IPS-11a (cell line): ENCODE data around the gene BICC1.

Experiments
- H3K4me3 ChIP-seq: one replicate; pipeline ENCODE4 v1.5.1; 2013; ENCODE audit warnings: low read depth, low read length, control low read depth

BICC1 gene

DNA sequence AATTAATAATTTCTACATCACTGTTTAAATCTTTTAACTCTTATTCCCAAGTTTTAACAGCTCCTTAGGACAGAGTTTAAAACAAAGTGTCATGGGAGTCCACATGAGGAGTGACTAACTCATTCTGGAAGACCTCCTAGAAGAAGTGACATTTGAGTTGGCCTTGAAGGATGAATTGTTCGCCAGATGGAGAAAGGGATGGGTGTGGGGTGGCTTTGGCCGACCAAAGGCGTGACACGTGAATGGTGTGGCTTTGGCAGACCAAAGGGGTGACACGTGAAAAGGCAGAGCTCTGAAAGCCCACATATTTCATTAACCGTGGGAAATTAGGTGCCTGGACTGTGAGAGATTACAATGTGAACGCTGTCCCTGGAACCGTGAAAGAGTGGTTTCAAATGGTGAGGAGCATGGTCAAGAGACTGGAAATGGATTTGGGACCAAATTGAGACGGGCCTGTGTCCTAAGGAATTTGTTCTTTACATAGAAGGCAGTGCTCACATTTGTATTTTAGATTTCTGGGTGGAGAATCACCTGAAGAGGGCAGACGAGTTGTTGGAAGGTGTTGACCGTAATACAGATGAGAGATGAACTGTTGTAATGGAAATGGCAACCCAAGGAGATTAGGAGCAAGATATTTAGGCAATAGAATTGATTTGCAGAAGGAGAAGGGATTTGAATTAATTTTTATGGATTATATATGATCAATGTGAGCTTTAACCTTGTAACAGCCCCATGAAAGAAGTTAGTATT is 228.1 kb downstream of the BICC1 start:
- H3K4me3 ChIP-seq = no peak overlapping the region

DNA sequence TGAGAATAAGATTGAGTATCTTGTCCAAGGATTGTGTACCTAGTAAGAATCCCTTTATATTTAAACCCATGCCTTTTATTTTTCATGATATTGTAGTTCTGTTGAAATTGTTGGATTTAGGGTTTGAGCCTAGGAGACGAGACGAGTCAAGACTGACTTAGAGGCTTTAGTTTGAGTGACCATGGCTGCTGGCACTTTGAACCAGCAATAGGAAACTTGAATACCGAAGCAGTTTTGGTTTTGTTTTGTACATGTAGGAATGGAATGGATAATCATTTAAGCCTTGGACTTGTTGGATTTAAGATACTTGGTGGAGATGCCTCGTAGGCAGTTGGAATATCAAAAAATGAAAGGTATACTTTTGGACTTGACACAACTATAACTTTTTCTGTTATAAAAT is 229.0 kb downstream of the BICC1 start:
- H3K4me3 ChIP-seq = no peak overlapping the region

- no peak overlapping the region for H3K4me3 ChIP-seq
Observed at GRCh38 chr10:58742141-58742540, 229.5 kb downstream of the BICC1 start.

DNA sequence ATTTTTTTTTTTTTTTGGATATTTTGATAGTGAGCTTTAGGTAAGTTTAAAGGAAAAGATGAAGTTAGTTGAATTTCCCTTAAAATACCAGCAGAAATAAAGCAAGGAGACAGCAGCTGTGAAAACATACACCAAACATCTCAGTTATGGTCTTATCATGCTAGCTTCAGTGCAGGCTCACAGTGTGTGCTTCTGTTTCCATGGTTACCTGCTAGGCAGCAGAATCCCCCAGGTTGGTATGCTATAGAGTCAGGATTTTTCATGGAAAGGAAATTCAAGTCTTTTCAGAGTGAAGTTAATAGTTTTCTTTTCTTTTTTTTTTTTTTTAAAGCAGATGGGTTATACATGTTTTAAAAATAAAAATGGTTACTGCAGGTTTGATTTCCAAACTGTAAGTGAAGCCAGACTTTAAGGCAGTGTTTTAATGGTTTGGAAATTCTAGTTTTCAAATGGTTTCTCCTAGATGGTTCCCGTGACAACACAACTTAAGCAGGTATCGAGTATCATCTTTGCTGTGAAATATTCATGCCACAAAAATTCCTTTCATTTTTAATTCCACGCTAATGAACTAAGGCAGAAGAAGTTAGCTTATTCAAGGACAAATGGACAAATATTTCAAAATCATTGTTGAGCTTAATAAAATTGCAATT is 230.9 kb downstream of the BICC1 start:
- no peak overlapping the region for H3K4me3 ChIP-seq

GRCh38 chr10:58746474-58747185 is 234.0 kb downstream of the BICC1 start:
- no peak overlapping the region for H3K4me3 ChIP-seq

- H3K4me3 ChIP-seq = no peak overlapping the region
Observed at GRCh38 chr10:58747687-58748086, 235.0 kb downstream of the BICC1 start.

GRCh38 chr10:58752665-58753064 is 240.0 kb downstream of the BICC1 start:
- H3K4me3 ChIP-seq = no peak overlapping the region

GRCh38 chr10:58753425-58753824 is 240.8 kb downstream of the BICC1 start:
- H3K4me3 ChIP-seq = no peak overlapping the region

DNA sequence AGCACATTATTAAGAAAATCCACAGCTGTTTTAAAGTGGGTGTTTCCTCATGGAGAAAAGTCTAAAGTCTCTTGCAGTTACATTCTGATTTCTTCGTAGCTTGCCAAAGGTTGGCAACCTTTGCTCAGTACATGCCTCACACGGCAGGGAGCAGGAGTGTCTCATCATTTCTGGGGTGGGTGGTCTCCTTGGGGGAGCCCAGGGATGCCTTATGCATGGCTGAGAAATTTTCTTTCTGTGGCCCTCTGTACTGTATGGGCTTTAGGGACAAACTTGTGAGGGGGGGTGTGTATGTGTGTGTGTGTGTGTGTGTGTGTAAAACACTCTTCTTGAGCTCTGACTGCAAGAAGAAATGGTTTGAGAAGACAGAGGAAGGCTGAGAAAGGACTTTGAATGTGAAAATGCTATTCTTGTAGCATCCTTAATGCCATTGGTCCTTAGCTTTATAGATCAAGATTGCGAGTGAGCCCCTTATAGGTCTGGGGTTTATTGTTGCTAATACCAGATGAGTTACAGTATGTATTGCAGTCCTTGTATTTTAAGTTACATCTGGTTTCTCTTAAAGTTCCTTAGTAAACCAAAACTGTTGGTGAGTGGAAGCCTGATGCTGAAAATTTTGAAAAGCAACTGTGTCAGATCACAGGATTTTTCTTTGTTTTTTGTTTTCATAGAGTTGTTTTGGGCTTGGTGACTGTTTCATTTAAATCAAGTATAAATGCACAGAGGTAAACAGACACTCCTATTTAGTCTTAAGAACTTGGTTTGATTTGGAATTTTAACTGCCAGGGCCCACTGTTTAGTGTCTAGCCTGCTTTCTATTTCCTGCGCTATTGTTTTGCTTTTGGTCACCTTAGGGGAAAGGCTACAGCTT is 242.0 kb downstream of the BICC1 start:
- no peak overlapping the region for H3K4me3 ChIP-seq

GRCh38 chr10:58755340-58755610 is 242.6 kb downstream of the BICC1 start:
- H3K4me3 ChIP-seq = no peak overlapping the region

DNA sequence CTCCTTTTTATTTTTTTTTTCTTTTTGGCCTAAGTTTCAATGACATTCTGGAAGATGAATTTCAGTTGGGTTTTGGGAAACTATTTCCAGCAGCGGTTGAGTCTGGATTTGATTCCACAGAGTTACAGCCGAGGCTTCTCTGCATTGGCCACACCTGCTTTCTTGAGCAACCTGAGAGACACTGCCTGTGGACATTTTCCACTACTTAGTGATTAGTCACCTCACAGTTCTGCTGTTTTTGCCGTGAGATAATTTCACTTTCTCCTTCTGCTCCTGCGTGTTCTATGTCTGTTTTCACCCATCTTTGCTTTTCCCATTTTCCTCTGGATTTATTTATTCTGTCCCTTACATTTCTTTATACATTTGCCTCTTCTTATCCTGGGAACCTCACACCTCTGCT is 243.0 kb downstream of the BICC1 start:
- H3K4me3 ChIP-seq = no peak overlapping the region

DNA sequence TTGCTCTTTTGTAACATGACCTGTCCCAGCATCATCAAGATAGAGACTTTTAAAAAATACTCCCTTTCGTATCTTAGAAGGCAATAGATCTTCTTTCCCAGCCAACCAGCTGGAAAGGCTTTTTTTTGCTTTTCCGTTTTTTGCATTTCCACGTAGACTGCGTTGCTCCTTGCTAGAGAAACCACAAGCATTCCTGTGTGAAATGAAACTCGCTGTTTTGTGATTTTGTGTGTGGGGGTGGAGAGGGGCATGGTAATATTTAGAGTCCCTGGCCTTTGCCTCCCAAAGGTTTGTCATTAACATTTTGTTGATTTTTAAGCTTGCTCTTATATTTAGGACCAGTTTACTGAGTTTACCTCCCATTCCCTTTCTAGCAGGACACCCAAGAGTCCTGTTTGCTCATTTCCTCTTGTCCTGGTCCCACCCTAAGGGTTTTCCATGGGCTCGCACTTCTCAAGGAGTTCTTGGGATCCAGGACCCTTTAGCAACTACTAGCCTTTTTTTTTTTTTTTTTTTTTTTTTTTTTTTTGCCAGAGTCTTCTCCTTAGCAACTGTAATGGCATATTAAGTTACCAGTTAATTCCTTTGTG is 243.6 kb downstream of the BICC1 start:
- H3K4me3 ChIP-seq = no peak overlapping the region

GRCh38 chr10:58757352-58758065 is 244.8 kb downstream of the BICC1 start:
- H3K4me3 ChIP-seq = no peak overlapping the region

DNA sequence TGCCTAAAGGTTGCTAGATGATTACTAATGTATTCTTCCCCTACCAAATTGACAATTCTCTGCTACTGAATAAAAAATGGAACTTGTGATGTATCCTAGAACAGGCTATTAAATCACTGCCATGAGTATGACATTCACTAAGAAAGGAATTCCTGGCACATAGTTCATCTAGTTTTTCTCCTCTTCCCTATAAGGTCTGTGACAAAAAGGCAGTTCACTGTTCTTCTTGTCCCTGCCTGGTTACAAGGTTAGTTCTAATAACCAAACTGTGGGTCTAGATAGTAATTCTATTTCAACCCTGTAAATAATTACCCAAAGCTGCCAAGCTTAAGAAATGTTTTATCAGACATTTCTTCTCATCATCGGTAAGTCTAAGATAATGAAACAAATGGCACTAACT is 245.6 kb downstream of the BICC1 start:
- H3K4me3 ChIP-seq = no peak overlapping the region

GRCh38 chr10:58764087-58764747 is 251.5 kb downstream of the BICC1 start:
- no peak overlapping the region for H3K4me3 ChIP-seq

DNA sequence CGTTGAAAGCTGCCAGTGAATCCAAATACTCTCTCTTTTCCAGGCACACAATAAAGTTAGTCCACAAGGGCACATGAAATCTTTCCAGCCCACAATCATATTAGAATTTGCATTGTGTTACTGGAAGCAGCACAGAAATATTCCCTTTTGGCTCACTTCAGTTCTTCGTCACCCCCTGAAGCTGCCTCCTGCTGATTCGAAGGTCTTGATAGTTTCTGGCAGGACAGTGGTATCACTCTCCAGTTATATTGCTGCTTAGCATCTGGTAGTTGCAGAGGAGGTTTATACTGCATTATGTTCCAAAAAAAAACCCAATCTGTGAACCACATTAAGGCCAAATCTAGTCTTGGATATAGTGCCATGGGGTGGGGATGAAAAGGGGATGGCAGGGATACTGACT is 253.2 kb downstream of the BICC1 start:
- H3K4me3 ChIP-seq = no peak overlapping the region

- H3K4me3 ChIP-seq = no peak overlapping the region
Observed at GRCh38 chr10:58767652-58768051, 255.0 kb downstream of the BICC1 start.

DNA sequence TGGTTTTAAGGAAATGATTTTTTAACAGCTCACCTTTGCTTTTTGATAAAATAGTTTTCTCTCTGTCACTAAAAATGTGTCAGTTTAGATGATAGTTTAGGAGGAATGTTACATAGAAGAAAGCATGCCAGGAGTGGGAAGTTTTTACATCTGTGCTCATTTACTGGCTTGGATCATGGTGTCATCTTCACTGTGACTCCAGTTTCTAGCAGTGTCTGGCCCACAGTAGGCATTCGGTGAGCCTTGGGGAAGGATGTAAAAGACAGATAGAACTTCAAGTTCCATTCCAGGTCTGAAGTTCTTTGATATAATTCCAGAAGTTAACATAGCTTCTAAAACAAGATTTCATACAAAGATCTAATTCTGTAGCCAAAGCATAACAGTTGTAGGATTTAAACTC is 259.2 kb downstream of the BICC1 start:
- H3K4me3 ChIP-seq = no peak overlapping the region

GRCh38 chr10:58772758-58773157 is 260.1 kb downstream of the BICC1 start:
- H3K4me3 ChIP-seq = no peak overlapping the region

- H3K4me3 ChIP-seq = no peak overlapping the region
Observed at GRCh38 chr10:58773341-58773740, 260.7 kb downstream of the BICC1 start.
